HS-27A (cell line): Measurements from ENCODE around the gene TMCC3.
"Not testable (repeated sequence)": the region's sequence is repeated elsewhere in the genome, so short reads cannot be mapped to it uniquely, and the experiment has no call there.

Source experiments
- DNase-seq: peaks from one replicate; pipeline ENCODE4 v3.0.0-alpha.2; 2012; ENCODE audit warnings: low read depth, missing footprints

TMCC3 gene

DNA sequence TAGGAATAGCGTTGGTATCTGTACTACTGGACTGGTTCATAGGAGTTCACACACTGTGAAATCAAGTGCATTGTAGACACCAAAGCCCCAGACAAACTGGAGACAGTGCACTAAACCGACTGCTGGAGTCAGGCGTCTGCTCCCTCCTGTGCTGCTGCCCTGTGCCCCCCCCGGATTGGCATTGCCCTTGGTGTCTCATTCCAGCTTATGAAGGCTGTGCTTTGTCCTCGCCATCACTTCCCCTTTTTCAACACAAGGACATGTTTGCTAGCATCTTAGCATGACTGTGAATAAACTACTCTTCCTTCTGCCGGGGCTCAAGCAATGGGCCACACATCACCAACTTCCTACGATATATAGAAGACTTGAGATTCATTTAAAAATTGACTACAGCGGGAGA is 84.0 kb downstream of the TMCC3 start:
- no peak for DNase-seq

- no peak for DNase-seq
These were observed 84.7 kb downstream of the TMCC3 start for GRCh38 chr12:94565683-94566082.

- DNase-seq, result no peak
These were observed 87.1 kb downstream of the TMCC3 start for GRCh38 chr12:94563286-94563685.

GRCh38 chr12:94561943-94562411 is 88.4 kb downstream of the TMCC3 start:
- no peak for DNase-seq

- DNase-seq, result peak; percentile 35
These were observed 89.7 kb downstream of the TMCC3 start for GRCh38 chr12:94560431-94561221.

GRCh38 chr12:94558612-94559011 is 91.7 kb downstream of the TMCC3 start:
- DNase-seq, result no peak

DNA sequence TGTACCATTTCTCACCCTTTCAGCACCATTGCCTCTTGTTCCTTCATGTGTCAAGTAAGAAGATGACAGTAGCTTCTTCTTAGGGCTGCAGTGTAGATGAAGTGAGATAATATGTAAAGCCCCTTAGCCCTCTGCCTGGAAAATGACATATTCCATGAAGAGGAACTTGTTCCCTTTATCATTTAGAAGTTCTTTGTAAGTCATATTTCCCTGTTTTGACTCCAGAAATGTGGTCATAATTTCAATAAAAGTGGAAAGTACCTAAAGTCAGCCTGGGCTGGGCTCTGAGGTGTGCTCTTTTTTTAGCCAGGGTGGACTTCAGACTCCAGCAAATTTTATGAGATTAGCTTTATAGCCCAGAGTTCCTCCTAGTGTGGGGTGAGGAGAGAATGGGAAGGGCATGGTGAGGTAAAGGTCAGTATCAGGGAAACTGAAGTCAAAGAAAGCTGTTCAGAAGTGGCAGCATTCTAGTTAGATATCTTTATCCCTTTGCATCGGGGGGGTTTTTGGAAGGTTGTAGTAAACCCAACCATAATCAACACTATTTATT is 92.5 kb downstream of the TMCC3 start:
- no peak for DNase-seq

- DNase-seq, result no peak
These were observed 94.7 kb downstream of the TMCC3 start for GRCh38 chr12:94555687-94556086.

GRCh38 chr12:94553875-94554274 is 96.5 kb downstream of the TMCC3 start:
- no peak for DNase-seq

- DNase-seq, result no peak
These were observed 97.2 kb downstream of the TMCC3 start for GRCh38 chr12:94553130-94553519.

- DNase-seq, result no peak
These were observed 98.5 kb downstream of the TMCC3 start for GRCh38 chr12:94551810-94552209.

DNA sequence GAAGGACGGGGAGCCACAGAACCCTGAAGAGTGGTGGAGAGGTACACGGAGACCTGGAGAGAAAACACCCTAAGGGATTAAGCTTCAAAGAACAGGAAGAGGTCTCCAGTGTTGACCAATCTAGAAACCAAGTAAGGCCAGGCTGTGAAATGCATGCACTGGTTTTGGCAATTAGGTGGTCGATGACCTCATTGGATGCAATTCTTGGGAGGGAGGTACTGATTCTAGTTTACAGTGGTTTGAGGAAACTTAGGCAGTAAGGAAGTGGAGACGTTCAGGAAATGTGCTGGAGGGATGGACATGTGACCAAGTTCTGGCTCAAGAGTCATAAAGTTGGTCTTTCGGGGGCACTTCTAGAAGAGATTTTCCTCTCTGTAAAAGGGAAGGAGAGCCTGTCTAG is 99.4 kb downstream of the TMCC3 start:
- DNase-seq, result no peak

- not testable (repeated sequence) for DNase-seq
These were observed 101.5 kb downstream of the TMCC3 start for GRCh38 chr12:94548833-94549232.

- no peak for DNase-seq
These were observed 104.2 kb downstream of the TMCC3 start for GRCh38 chr12:94545935-94546771.

GRCh38 chr12:94544355-94544754 is 106.0 kb downstream of the TMCC3 start:
- DNase-seq, result no peak

GRCh38 chr12:94538318-94538717 is 112.0 kb downstream of the TMCC3 start:
- DNase-seq, result no peak

DNA sequence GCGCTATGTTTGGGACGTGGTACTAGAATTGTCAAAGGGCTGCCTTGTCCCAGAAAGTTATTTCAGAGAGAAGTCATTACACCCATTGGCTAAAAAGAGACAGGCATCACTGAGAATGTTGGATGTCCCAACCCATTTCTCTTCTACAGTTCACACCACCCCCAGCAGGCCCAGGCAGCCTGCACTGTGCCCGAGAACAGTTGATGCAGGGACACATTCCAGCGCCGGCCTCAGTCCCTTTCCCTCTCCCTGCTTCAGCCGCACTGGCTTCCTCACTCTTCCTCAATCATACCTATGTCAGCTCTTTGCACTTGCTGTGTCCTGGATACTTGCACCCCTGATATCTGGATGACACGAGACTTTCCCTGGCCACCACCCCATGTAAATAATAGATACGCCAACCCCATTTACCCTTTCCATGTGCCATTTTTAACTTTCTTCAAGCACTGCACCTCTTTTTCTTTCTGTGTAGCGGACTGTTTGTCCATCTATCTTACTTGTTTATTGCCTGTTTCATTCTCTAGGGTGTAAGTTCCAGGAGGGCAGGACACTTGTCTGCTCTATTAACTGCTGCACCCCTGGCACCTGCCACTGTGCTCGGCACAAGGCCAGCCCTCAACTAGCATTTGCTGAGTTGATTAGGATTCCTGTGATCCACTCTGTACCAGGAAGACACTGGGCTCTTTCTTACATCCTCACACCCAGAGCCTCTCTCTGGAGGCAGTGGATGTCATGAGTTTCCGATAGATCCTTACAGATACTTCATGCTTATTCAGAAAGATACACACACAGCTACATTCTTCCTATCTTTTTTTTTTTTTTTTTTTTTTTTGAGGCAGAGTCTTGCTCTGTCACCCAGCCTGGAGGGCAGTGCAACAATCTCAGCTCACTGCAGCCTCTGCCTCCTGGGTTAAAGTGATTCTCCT is 114.1 kb downstream of the TMCC3 start:
- no peak for DNase-seq

GRCh38 chr12:94535510-94535921 is 114.8 kb downstream of the TMCC3 start:
- DNase-seq, result no peak

GRCh38 chr12:94534774-94535509 is 115.4 kb downstream of the TMCC3 start:
- no peak for DNase-seq

GRCh38 chr12:94534278-94534677 is 116.1 kb downstream of the TMCC3 start:
- no peak for DNase-seq
